Calu3 (cell line): ENCODE measurements around the gene LAMA5. TPM values are rescaled to one million over a fixed set of nuclear protein-coding genes. Genes with fewer than 3 reads are reported as not detected.

Experiments
- BruUV-seq: library from RNA; stranded (reverse); fragments of 400-500 nt; replicated peaks from 2 replicates; lab custom pipeline; 2021; lab: Mats Ljungman, UMichigan
- CTCF ChIA-PET: fragments of 300-600 bp; sonication (Branson Sonifier 250); formaldehyde crosslinking; loops from one replicate; lab custom pipeline; 2022; ENCODE audit warnings: antibody characterized with exemption; lab: Charles Lee
- DNase-seq: peaks from one replicate; pipeline ENCODE4 v3.0.0; 2022
- H3K27ac Mint-ChIP-seq: one replicate; pipeline ENCODE4 v1.8.0; 2022; ENCODE audit warnings: mixed read lengths; ENCODE audit not compliant: unreplicated experiment
- H3K27me3 Mint-ChIP-seq: one replicate; pipeline ENCODE4 v1.8.0; 2022; ENCODE audit warnings: mixed read lengths; ENCODE audit not compliant: unreplicated experiment
- H3K36me3 Mint-ChIP-seq: one replicate; pipeline ENCODE4 v1.8.0; 2022; ENCODE audit warnings: mild to moderate bottlenecking, moderate library complexity, mixed read lengths; ENCODE audit not compliant: insufficient read depth, unreplicated experiment
- H3K4me1 Mint-ChIP-seq: one replicate; pipeline ENCODE4 v1.8.0; 2022; ENCODE audit warnings: mild to moderate bottlenecking, low read depth, mixed read lengths; ENCODE audit not compliant: unreplicated experiment
- H3K4me3 Mint-ChIP-seq: one replicate; pipeline ENCODE4 v1.8.0; 2022; ENCODE audit warnings: mild to moderate bottlenecking, low read depth, moderate library complexity, mixed read lengths; ENCODE audit not compliant: unreplicated experiment
- H3K9me3 Mint-ChIP-seq: one replicate; pipeline ENCODE4 v1.8.0; 2022; ENCODE audit warnings: low read depth, mixed read lengths; ENCODE audit not compliant: unreplicated experiment
- CTCF ChIP-seq: fragments of 200-600 bp; IDR thresholded peaks from one replicate; pipeline ENCODE4 v1.8.0; 2022; ENCODE audit warnings: antibody characterized with exemption; ENCODE audit not compliant: unreplicated experiment
- intact Hi-C: fragments of 100-400 bp; cut with micrococcal nuclease; formaldehyde crosslinking; loops from one replicate; pipeline ENCODE4 v1.10.0; 2022; ENCODE audit not compliant: unreplicated experiment
- total RNA-seq: library from RNA; stranded (reverse); gene quantifications from 2 replicates; pipeline ENCODE4 v1.2.3, GENCODE V29; 2022

Gene LAMA5
- total RNA-seq, 1 experiment from 2014 or later, result 763 TPM

GRCh38 chr20:62392077-62392418 is 24.9 kb upstream of the LAMA5 start:
- TF ChIP-seq CTCF, result no peak
- no peaks in the 10 kb centered on the region for H3K27me3 Mint-ChIP-seq

GRCh38 chr20:62391165-62392076 is 24.3 kb upstream of the LAMA5 start:
- BruUV-seq, result no TSS peak
- H3K27me3 Mint-ChIP-seq, result no peaks in the 10 kb centered on the region
- CTCF ChIA-PET, result no interaction called here

More at GRCh38 chr20:62392077-62392418, 24.9 kb upstream of the LAMA5 start:
- Mint-ChIP-seq H3K36me3 (peaks cover 77% of the 10 kb centered on the region), H3K4me1 (peaks cover 22% of the 10 kb centered on the region), H3K27ac (no peak overlapping the region), H3K4me3 (no peak overlapping the region), H3K9me3 (no peaks in the 10 kb centered on the region)
- DNase-seq, result no peak
- intact Hi-C loops, result no loop called here
- no TSS peak for BruUV-seq
- CTCF ChIA-PET, result no interaction called here

GRCh38 chr20:62390317-62391164 is 23.4 kb upstream of the LAMA5 start:
- CTCF ChIA-PET, result no interaction called here
- Mint-ChIP-seq H3K27me3 (no peaks in the 10 kb centered on the region), H3K27ac (peak overlapping the region; percentile 14), H3K4me3 (no peak overlapping the region), H3K9me3 (no peaks in the 10 kb centered on the region), H3K4me1 (peaks cover 30% of the 10 kb centered on the region), H3K36me3 (peaks cover 91% of the 10 kb centered on the region)
- intact Hi-C loops, result no loop called here
- no peak for TF ChIP-seq CTCF
- no TSS peak for BruUV-seq
- no peak for DNase-seq

More at GRCh38 chr20:62391165-62392076, 24.3 kb upstream of the LAMA5 start:
- Mint-ChIP-seq H3K36me3 (peaks cover 84% of the 10 kb centered on the region), H3K27ac (no peak overlapping the region), H3K9me3 (no peaks in the 10 kb centered on the region), H3K4me3 (no peak overlapping the region), H3K4me1 (peaks cover 22% of the 10 kb centered on the region)
- intact Hi-C loops, result no loop called here
- TF ChIP-seq CTCF, result no peak
- no peak for DNase-seq

- no TSS peak for BruUV-seq
- Mint-ChIP-seq H3K4me3 (no peak overlapping the region), H3K9me3 (no peaks in the 10 kb centered on the region), H3K27ac (no peak overlapping the region), H3K27me3 (no peaks in the 10 kb centered on the region), H3K4me1 (peaks cover 39% of the 10 kb centered on the region), H3K36me3 (peaks cover 91% of the 10 kb centered on the region)
- CTCF ChIA-PET, result no interaction called here
- DNase-seq, result no peak
- intact Hi-C loops, result loop anchor here (5.0 kb wide), 1 partner anchor 228 kb away; no protein-coding TSS in a partner anchor
- no peak for TF ChIP-seq CTCF
Observed at GRCh38 chr20:62389601-62390087, 22.5 kb upstream of the LAMA5 start.
